ENCODE data around the gene POU3F2.

The POU3F2 gene

DNA sequence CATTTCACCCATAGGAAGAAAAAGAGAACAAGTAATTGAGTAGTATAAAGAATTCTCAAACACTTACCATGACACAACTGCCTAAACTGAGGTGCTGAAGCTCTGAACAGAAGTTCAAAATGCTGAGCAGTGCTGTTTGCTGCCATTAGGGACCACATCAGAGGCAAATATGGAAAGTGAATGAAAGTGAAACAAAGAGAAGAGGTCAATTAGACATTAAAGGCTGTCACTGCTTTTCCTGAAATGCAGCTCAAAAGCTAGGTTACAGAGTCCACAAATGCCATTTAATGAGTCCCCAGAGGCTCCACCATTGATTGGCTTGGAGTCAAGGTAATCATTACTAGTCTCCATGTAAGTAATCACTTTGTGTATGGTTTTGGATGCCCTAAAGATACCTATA, 46.1 kb downstream of the POU3F2 start:
- in situ Hi-C loops (cut with HindIII; ENCODE audit: low pct_ligation_motif_present, low sequenced_read_pairs) = no loop called here
- Histone ChIP-seq H3K36me3 (replicated peaks) (no peaks in the 10 kb centered on the region), H3K4me3 (ENCODE audit: low read depth, low read length) (no peak overlapping the region), H3K27me3 (replicated peaks) (no peaks in the 10 kb centered on the region), H3K27ac (no peak overlapping the region)
- DNase-seq = no peak
- TF ChIP-seq CTCF (IDR thresholded peaks at IDR 0.05; ENCODE audit: low read depth, low read length, missing control alignments) = no peak

DNA sequence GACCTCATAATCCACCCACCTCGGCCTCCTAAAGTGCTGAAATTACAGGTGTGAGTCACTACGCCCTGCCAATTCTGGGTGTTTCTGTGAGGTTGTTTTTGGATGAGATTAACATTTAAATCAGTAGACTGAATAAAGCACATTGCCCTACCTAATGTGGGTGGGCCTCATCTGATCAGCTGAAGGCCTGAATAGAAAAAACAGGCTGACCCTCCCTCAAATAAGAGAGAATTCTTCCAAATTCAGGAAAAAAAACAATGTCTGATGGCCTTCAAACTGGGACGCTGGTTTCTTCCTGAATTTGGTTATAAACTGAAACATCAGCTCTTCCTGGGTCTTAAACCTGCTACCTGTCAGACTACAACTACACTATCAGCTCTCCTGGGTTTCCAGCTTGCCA, 51.0 kb downstream of the POU3F2 start:
- Histone ChIP-seq H3K27ac (no peak overlapping the region), H3K36me3 (replicated peaks) (no peaks in the 10 kb centered on the region), H3K4me3 (ENCODE audit: low read depth, low read length) (no peak overlapping the region), H3K27me3 (replicated peaks) (no peaks in the 10 kb centered on the region)
- in situ Hi-C loops (cut with HindIII; ENCODE audit: low pct_ligation_motif_present, low sequenced_read_pairs) = no loop called here
- TF ChIP-seq CTCF (IDR thresholded peaks at IDR 0.05; ENCODE audit: low read depth, low read length, missing control alignments) = no peak
- no peak for DNase-seq

- H3K27me3 ChIP-seq (replicated peaks) = no peaks in the 10 kb centered on the region
- H3K36me3 ChIP-seq (replicated peaks) = no peaks in the 10 kb centered on the region
- DNase-seq = no peak
- H3K27ac ChIP-seq = no peak overlapping the region
- no peak for TF ChIP-seq CTCF (IDR thresholded peaks at IDR 0.05; ENCODE audit: low read depth, low read length, missing control alignments)
- in situ Hi-C loops (cut with HindIII; ENCODE audit: low pct_ligation_motif_present, low sequenced_read_pairs) = no loop called here
- H3K4me3 ChIP-seq (ENCODE audit: low read depth, low read length) = no peak overlapping the region
Measured at GRCh38 chr6:98887650-98888049, 53.3 kb downstream of the POU3F2 start.
